K562 (cell line): ENCODE results near the gene SLC1A4. TPM values are rescaled to one million over a fixed set of nuclear protein-coding genes. Genes with fewer than 3 reads are reported as not detected.
A peak's percentile ranks its signal among the peaks of the same experiment; 100 is the strongest.

Experiments used
- CREM ChIP-seq: IDR thresholded peaks from 2 replicates; pipeline ENCODE4 v1.6.1; 2014; ENCODE audit warnings: antibody characterized with exemption, low read depth
- POLR2H ChIP-seq: IDR thresholded peaks from 2 replicates; pipeline ENCODE4 v1.6.1; 2016; ENCODE audit warnings: missing genetic modification characterization, low read depth, mild to moderate bottlenecking, control low read depth, missing compliant biosample characterization, moderate library complexity
- RBM17 ChIP-seq: fragments of 200-400 bp; formaldehyde crosslinking; IDR thresholded peaks from 2 replicates; pipeline ENCODE4 v1.6.1; 2017; ENCODE audit warnings: low read depth, mild to moderate bottlenecking, low read length, borderline replicate concordance
- SAFB2 ChIP-seq: fragments of 200-400 bp; formaldehyde crosslinking; IDR thresholded peaks from 2 replicates; pipeline ENCODE4 v1.6.1; 2018; ENCODE audit warnings: borderline replicate concordance, low read length, low read depth, moderate library complexity; ENCODE audit not compliant: severe bottlenecking
- polyA plus RNA-seq, 8 experiments: library from polyadenylated mRNA; depleted of rRNA in 4 of 8; stranded (reverse) in 5 of 8; unstranded in 3 of 8; fragments of >200 nt; fragmentation: Nextera tagmentation in 2 of 8; fragmentation: Illumina TruSeq in 1 of 8; extraction: Ambion mirVana in 2 of 8; extraction: Trizol in 1 of 8; gene quantifications; 2 replicates each; pipeline versions ENCODE4 v1.2.1 to v1.2.3, GENCODE V29; 2011 to 2014; ENCODE audit warnings: inconsistent platforms in 1 of 8, missing spikeins in 1 of 8
- total RNA-seq, 7 experiments: library from RNA; depleted of rRNA in 6 of 7; stranded (reverse); fragments of >200 nt in 6 of 7; fragmentation: Illumina TruSeq in 2 of 7; extraction: Trizol in 2 of 7; gene quantifications; 2 replicates each; pipeline versions ENCODE4 v1.2.1 to v1.2.3, GENCODE V29; 2011 to 2021; ENCODE audit warnings: low replicate concordance in 1 of 7
- TF ChIP-seq, protein P1 (sequence below): fragments of 450-650 bp; IDR thresholded peaks from 2 replicates; pipeline ENCODE4 v1.6.1; 2017; ENCODE audit warnings: antibody characterized with exemption, mild to moderate bottlenecking
- TF ChIP-seq, protein P2 (sequence below), 3 experiments: fragments of 200-800 bp in 1 of 3; fragments of 250-450 bp in 1 of 3; fragments of 450-650 bp in 1 of 3; sonication (Bioruptor Pico) in 1 of 3; sonication (Bioruptor generic) in 1 of 3; formaldehyde crosslinking in 1 of 3; IDR thresholded peaks; 2 replicates each; pipeline versions ENCODE4 v1.6.1 to v1.8.0; 2016 to 2022; ENCODE audit warnings: mild to moderate bottlenecking in 2 of 3, missing genetic modification characterization in 2 of 3, missing compliant biosample characterization in 1 of 3, moderate library complexity in 1 of 3
- TF ChIP-seq, protein P3 (sequence below): fragments of 200-800 bp; sonication (Bioruptor generic); IDR thresholded peaks from 2 replicates; pipeline ENCODE4 v1.6.1; 2017; ENCODE audit warnings: missing genetic modification characterization, missing compliant biosample characterization
- TF ChIP-seq, protein P4 (sequence below): fragments of 250-450 bp; sonication (Bioruptor Pico); IDR thresholded peaks from 2 replicates; pipeline ENCODE4 v1.8.0; 2022; ENCODE audit warnings: moderate library complexity, mild to moderate bottlenecking, inconsistent platforms
- TF ChIP-seq, protein P5 (sequence below): fragments of 450-650 bp; formaldehyde crosslinking; IDR thresholded peaks from 2 replicates; pipeline ENCODE4 v1.4.0; 2020; ENCODE audit warnings: mild to moderate bottlenecking, mixed read lengths
- TF ChIP-seq, protein P6 (sequence below): fragments of 250-450 bp; sonication (Bioruptor Pico); IDR thresholded peaks from 2 replicates; pipeline ENCODE4 v1.4.0; 2020; ENCODE audit warnings: mild to moderate bottlenecking

The SLC1A4 gene
- total and polyA plus RNA-seq, 9 of the 15 experiments (the other 6 are each of a cell fraction or from before 2014, with no cell fraction given): 4.4 to 24.0 (median 10.9) TPM

DNA sequence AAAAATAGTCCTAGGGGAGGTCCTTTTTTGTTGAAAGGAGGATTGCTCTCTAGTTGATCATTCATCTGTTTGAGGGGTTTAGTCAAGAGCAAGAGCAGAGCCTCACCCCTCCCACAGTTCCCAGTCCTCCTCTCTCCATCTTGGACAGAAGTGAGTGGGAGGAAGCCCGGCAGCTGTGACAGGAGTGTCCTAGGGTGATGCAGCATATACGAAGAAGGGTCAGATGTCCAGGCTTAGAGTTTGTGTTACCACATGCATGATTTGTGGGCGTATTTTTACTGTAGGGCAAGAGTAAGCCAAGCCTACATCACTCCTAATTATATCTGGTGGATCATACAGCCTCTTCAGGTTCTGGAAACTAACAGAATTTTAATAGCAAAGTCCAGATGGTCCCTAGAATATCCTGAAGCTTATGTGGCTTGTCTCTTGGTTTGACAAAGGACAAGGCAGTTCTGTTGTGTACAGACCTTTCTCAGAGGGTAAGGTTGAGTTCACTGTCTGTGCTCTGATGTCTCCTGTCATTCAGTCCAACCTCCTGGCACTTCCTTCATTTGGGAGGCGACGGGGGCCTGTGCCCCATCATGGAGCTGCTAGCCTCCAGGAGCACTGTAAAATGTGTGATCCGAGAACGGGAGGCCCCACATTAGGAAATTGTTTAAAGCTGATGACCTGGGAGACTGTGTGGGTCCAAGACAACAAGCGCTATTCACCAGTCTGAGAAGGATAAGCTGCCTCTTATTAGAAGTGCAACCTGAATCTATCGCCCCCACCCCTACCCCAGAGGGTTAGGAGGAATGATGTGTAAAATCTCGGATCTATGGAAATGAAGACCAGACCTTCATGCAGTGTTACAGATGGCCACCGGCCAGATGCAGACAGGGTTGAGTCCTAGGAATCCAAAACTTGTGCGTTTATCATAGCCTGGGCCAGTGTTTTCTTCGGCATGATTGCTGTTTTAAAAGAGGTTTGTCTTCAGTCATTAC, 73.9 kb downstream of the SLC1A4 start (continued):
- TF ChIP-seq, protein P1, sequence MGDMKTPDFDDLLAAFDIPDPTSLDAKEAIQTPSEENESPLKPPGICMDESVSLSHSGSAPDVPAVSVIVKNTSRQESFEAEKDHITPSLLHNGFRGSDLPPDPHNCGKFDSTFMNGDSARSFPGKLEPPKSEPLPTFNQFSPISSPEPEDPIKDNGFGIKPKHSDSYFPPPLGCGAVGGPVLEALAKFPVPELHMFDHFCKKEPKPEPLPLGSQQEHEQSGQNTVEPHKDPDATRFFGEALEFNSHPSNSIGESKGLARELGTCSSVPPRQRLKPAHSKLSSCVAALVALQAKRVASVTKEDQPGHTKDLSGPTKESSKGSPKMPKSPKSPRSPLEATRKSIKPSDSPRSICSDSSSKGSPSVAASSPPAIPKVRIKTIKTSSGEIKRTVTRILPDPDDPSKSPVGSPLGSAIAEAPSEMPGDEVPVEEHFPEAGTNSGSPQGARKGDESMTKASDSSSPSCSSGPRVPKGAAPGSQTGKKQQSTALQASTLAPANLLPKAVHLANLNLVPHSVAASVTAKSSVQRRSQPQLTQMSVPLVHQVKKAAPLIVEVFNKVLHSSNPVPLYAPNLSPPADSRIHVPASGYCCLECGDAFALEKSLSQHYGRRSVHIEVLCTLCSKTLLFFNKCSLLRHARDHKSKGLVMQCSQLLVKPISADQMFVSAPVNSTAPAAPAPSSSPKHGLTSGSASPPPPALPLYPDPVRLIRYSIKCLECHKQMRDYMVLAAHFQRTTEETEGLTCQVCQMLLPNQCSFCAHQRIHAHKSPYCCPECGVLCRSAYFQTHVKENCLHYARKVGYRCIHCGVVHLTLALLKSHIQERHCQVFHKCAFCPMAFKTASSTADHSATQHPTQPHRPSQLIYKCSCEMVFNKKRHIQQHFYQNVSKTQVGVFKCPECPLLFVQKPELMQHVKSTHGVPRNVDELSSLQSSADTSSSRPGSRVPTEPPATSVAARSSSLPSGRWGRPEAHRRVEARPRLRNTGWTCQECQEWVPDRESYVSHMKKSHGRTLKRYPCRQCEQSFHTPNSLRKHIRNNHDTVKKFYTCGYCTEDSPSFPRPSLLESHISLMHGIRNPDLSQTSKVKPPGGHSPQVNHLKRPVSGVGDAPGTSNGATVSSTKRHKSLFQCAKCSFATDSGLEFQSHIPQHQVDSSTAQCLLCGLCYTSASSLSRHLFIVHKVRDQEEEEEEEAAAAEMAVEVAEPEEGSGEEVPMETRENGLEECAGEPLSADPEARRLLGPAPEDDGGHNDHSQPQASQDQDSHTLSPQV: 0 out of 2 replicates have a peak, but pooled peaks have one; percentile 49
- TF ChIP-seq, protein P2, sequence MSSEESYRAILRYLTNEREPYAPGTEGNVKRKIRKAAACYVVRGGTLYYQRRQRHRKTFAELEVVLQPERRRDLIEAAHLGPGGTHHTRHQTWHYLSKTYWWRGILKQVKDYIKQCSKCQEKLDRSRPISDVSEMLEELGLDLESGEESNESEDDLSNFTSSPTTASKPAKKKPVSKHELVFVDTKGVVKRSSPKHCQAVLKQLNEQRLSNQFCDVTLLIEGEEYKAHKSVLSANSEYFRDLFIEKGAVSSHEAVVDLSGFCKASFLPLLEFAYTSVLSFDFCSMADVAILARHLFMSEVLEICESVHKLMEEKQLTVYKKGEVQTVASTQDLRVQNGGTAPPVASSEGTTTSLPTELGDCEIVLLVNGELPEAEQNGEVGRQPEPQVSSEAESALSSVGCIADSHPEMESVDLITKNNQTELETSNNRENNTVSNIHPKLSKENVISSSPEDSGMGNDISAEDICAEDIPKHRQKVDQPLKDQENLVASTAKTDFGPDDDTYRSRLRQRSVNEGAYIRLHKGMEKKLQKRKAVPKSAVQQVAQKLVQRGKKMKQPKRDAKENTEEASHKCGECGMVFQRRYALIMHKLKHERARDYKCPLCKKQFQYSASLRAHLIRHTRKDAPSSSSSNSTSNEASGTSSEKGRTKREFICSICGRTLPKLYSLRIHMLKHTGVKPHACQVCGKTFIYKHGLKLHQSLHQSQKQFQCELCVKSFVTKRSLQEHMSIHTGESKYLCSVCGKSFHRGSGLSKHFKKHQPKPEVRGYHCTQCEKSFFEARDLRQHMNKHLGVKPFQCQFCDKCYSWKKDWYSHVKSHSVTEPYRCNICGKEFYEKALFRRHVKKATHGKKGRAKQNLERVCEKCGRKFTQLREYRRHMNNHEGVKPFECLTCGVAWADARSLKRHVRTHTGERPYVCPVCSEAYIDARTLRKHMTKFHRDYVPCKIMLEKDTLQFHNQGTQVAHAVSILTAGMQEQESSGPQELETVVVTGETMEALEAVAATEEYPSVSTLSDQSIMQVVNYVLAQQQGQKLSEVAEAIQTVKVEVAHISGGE (CRISPR knock-in tag; IDR thresholded peaks at IDR 0.05): no peak
- TF ChIP-seq CREM (0 out of 2 replicates have a peak, but pooled peaks have one; percentile 23), SAFB2 (no peak), POLR2H (no peak), RBM17 (no peak)
- TF ChIP-seq, protein P3, sequence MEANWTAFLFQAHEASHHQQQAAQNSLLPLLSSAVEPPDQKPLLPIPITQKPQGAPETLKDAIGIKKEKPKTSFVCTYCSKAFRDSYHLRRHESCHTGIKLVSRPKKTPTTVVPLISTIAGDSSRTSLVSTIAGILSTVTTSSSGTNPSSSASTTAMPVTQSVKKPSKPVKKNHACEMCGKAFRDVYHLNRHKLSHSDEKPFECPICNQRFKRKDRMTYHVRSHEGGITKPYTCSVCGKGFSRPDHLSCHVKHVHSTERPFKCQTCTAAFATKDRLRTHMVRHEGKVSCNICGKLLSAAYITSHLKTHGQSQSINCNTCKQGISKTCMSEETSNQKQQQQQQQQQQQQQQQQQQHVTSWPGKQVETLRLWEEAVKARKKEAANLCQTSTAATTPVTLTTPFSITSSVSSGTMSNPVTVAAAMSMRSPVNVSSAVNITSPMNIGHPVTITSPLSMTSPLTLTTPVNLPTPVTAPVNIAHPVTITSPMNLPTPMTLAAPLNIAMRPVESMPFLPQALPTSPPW (CRISPR knock-in tag): 0 out of 2 replicates have a peak, but pooled peaks have one; percentile 28
- TF ChIP-seq, protein P4, sequence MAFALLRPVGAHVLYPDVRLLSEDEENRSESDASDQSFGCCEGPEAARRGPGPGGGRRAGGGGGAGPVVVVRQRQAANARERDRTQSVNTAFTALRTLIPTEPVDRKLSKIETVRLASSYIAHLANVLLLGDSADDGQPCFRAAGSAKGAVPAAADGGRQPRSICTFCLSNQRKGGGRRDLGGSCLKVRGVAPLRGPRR: no peak
- TF ChIP-seq, protein P5, sequence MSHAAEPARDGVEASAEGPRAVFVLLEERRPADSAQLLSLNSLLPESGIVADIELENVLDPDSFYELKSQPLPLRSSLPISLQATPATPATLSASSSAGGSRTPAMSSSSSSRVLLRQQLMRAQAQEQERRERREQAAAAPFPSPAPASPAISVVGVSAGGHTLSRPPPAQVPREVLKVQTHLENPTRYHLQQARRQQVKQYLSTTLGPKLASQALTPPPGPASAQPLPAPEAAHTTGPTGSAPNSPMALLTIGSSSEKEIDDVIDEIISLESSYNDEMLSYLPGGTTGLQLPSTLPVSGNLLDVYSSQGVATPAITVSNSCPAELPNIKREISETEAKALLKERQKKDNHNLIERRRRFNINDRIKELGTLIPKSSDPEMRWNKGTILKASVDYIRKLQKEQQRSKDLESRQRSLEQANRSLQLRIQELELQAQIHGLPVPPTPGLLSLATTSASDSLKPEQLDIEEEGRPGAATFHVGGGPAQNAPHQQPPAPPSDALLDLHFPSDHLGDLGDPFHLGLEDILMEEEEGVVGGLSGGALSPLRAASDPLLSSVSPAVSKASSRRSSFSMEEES: no peak
- TF ChIP-seq, protein P6, sequence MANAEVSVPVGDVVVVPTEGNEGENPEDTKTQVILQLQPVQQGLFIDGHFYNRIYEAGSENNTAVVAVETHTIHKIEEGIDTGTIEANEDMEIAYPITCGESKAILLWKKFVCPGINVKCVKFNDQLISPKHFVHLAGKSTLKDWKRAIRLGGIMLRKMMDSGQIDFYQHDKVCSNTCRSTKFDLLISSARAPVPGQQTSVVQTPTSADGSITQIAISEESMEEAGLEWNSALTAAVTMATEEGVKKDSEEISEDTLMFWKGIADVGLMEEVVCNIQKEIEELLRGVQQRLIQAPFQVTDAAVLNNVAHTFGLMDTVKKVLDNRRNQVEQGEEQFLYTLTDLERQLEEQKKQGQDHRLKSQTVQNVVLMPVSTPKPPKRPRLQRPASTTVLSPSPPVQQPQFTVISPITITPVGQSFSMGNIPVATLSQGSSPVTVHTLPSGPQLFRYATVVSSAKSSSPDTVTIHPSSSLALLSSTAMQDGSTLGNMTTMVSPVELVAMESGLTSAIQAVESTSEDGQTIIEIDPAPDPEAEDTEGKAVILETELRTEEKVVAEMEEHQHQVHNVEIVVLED: no peak
